OCI-LY1 (cell line): ENCODE results near the gene CACNA1E.

Experiments used
- CTCF ChIP-seq: fragments of 200-600 bp; sonication (generic), shearing (Covaris generic); IDR thresholded peaks from 2 replicates; pipeline ENCODE4 v1.5.1; 2017; ENCODE audit warnings: mild to moderate bottlenecking, antibody characterized with exemption, low read length, moderate library complexity, mixed read lengths
- EZH2 ChIP-seq: fragments of 200-600 bp; sonication (generic), shearing (Covaris generic); IDR thresholded peaks from 2 replicates; pipeline ENCODE4 v1.8.0; 2017; ENCODE audit warnings: borderline replicate concordance, mixed run types, mild to moderate bottlenecking, antibody characterized with exemption, low read length, moderate library complexity, mixed read lengths

- TF ChIP-seq CTCF: no peak
- TF ChIP-seq EZH2: no peak
These were observed 306.1 kb downstream of the CACNA1E start for GRCh38 chr1:181789395-181789794.
